Stimulated activated CD8-positive, alpha-beta memory T cell treated with anti-CD3 and anti-CD28 coated beads, Interleukin-4, amount 100 ng/mL, for 24 hours (primary cell): ENCODE data around the gene KIF25.

ENCODE experiments used
- DNase-seq: peaks from one replicate; pipeline ENCODE4 v3.0.0-alpha.2; 2020; ENCODE audit warnings: low read depth

KIF25 gene

DNA sequence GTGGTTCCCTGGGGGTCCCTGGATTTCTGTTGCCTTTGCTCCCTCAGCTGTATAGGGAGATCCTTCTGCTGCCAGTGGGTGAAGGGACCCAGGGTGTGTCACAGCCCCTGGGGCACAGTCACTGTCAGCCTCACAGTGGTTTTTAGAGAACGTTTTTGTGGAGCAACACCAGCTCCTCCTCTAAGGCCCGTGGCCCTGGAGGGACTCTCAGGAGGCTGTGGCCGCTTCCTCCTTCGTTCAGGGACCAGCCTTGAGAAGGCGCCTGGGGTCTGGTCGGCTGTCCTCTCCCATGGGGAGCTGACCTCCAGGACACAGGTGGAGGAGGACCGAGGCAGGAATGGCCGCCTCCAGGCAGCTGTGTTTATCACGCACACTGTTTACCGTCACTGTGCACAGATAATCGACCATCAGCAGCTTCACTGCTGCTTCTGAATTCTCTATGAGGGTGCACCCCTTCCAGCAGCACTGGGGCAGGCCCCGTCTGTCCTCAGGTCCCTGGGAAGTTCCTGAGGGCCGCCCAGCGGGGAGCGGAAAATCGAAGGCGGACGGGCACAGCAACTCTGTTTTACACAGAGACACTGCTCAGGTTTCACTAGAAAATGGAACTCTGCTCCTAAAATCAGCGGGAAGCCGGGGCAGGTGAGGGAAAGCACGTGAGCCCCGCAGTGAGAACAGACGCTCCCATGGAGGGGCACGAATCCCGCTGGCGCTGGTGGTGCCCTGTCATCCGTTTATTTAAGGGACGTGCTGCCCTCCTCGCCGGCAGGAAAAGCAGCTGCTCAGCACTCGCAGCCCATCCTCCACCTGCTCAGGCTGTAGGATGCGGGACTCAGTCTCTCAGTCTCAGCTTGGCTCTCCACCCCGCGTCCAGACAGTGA is 92.0 kb downstream of the KIF25 start:
- no peak for DNase-seq

DNA sequence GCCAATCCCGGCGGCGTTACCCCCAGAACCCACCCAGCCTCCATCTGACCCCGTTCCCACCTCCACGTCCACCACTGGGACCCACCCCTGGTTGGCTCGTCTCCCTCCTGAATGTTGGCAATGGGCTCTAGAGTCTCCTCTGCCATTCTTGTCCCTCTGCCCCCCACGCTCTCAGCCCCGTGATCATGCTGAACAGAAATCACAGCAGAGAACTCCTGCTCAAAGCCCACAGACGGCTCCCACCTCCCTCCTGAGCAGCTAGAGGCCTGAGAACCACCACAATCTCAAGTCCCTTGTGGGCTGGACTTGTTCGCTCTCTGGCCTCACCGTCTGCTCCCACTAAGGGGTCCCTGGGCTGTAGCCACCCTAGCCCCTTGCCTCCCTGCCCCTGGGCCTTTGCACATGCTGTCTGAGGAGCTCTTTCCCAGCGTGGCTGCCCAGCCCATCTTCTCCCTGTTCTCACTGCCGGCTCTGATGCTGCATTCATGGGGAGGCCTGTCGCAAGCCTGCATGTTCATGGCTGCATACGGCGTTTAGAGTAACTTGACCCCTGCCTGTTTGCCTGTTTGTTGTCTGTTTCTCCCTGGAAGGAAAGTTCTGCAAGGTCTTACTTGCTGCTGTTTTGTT is 92.7 kb downstream of the KIF25 start:
- DNase-seq: no peak

DNA sequence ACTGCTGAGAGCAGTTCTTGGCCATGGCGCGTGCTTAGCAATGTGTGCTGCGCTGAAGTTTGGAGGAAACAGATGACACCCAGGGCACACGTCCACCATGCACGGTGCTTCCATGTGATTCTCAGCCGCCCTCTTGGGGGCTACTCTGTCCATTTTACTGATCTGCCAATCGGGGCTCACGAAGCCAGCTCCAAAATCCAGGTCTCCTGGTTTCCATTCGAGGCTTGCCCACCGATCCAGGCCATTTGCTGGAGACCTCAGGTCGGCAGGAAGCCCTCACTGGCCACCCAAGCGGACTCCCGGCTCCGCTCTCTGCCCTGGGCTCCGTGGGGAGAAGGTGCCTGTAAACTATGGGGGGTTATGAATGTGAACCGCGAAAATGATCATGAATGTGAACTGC is 93.2 kb downstream of the KIF25 start:
- no peak for DNase-seq

GRCh38 chr6:168091381-168092264 is 94.2 kb downstream of the KIF25 start:
- DNase-seq: no peak

- DNase-seq: no peak
These were observed 95.1 kb downstream of the KIF25 start for GRCh38 chr6:168092541-168092940.

- no peak for DNase-seq
These were observed 95.6 kb downstream of the KIF25 start for GRCh38 chr6:168093071-168093505.

GRCh38 chr6:168093634-168094033 is 96.2 kb downstream of the KIF25 start:
- no peak for DNase-seq
